Body of pancreas (tissue), 4 donors: ENCODE results near the gene KATNB1. TPM values are rescaled to one million over a fixed set of nuclear protein-coding genes. Genes with fewer than 3 reads are reported as not detected.

ENCODE experiments used
- ATAC-seq: fragments of 150-250 bp; one replicate; pipeline ENCODE4 v1.9.1; 2016
- DNase-seq, 4 donors: peaks; one replicate each; pipeline ENCODE4 v3.0.0-alpha.2; 2019
- H3K27ac ChIP-seq, 4 donors: fragments of 200-600 bp; sonication (generic); 1 replicate in 3 of 4; 2 replicates in 1 of 4; pipeline versions ENCODE4 v1.5.1 to v1.6.1; 2016 to 2019; ENCODE audit warnings: mild to moderate bottlenecking in 1 of 4, mixed read lengths in 1 of 4, moderate library complexity in 1 of 4
- H3K27me3 ChIP-seq, 2 donors: fragments of 200-600 bp; sonication (generic); one replicate each; pipeline ENCODE4 v1.6.0; 2016; ENCODE audit warnings: mild to moderate bottlenecking in 1 of 2
- H3K36me3 ChIP-seq, 2 donors: fragments of 200-600 bp; sonication (generic); replicated peaks in 1 of 2; 2 replicates each; pipeline ENCODE4 v1.5.1; 2016; ENCODE audit warnings: low read depth in 2 of 2; ENCODE audit not compliant: insufficient read depth in 1 of 2
- H3K4me1 ChIP-seq: fragments of 200-600 bp; sonication (generic); one replicate; pipeline ENCODE4 v1.6.0; 2016
- H3K4me3 ChIP-seq, 2 donors: fragments of 200-600 bp; sonication (generic); 1 replicate in 1 of 2; 2 replicates in 1 of 2; pipeline ENCODE4 v1.5.1; 2016 to 2019
- H3K9me3 ChIP-seq, 3 donors: fragments of 200-600 bp; sonication (generic); 1 replicate in 2 of 3; 2 replicates in 1 of 3; pipeline ENCODE4 v1.5.1; 2016
- POLR2A ChIP-seq, 3 donors: fragments of 450-650 bp; IDR thresholded peaks; one replicate each; pipeline ENCODE4 v1.6.1; 2016; ENCODE audit warnings: antibody characterized with exemption in 3 of 3, mild to moderate bottlenecking in 2 of 3
- WGBS, 2 donors: methylation state at CpG; one replicate each; pipeline ENCODE4 v1.1.5; 2017; 5-methylcytosine and 5-hydroxymethylcytosine counted together
- intact Hi-C: fragments of 100-400 bp; cut with DNase I; formaldehyde crosslinking; loops from one replicate; pipeline ENCODE4 v1.15.1; 2023
- total RNA-seq, 2 donors: library from RNA; depleted of rRNA; stranded (reverse); fragments of >200 nt; gene quantifications; one replicate each; pipeline ENCODE4 v1.1.0, GENCODE V29; 2016
- TF ChIP-seq, protein P1 (sequence below), 7 experiments: fragments of 450-650 bp in 4 of 7; fragments of 200-600 bp in 3 of 7; sonication (generic) in 3 of 7; IDR thresholded peaks; one replicate each; pipeline ENCODE4 v1.5.1; 2016 to 2019; ENCODE audit warnings: antibody characterized with exemption in 7 of 7

The KATNB1 gene
- total RNA-seq, 2 donors from 2014 or later, result 13.7 to 14.2 TPM

- H3K9me3 ChIP-seq, result no peaks in the 10 kb centered on the region
- DNase-seq (no peak), ATAC-seq (peak; percentile 49)
- H3K36me3 ChIP-seq, result peaks cover 0 to 19% of the 10 kb centered on the region in 2 donors
- TF ChIP-seq POLR2A (IDR thresholded peaks at IDR 0.05), result no peak
- TF ChIP-seq, protein P1, sequence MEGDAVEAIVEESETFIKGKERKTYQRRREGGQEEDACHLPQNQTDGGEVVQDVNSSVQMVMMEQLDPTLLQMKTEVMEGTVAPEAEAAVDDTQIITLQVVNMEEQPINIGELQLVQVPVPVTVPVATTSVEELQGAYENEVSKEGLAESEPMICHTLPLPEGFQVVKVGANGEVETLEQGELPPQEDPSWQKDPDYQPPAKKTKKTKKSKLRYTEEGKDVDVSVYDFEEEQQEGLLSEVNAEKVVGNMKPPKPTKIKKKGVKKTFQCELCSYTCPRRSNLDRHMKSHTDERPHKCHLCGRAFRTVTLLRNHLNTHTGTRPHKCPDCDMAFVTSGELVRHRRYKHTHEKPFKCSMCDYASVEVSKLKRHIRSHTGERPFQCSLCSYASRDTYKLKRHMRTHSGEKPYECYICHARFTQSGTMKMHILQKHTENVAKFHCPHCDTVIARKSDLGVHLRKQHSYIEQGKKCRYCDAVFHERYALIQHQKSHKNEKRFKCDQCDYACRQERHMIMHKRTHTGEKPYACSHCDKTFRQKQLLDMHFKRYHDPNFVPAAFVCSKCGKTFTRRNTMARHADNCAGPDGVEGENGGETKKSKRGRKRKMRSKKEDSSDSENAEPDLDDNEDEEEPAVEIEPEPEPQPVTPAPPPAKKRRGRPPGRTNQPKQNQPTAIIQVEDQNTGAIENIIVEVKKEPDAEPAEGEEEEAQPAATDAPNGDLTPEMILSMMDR (IDR thresholded peaks at IDR 0.05), result no peak
- no peaks in the 10 kb centered on the region for H3K27me3 ChIP-seq
- H3K4me1 ChIP-seq, result no peaks in the 10 kb centered on the region
- H3K27ac ChIP-seq, result peak overlapping the region in 1 of 4 donors; percentile 3
- intact Hi-C loops, result no loop called here
- H3K4me3 ChIP-seq, result no peak overlapping the region
- 73 to 95% methylated on average over 4 to 5 of the region's 6 CpGs for WGBS, 2 donors
These were observed 29.0 kb downstream of the KATNB1 start for GRCh38 chr16:57764341-57765159.

- no peaks in the 10 kb centered on the region for H3K27me3 ChIP-seq
- no peak for DNase-seq
These were observed 29.7 kb downstream of the KATNB1 start for GRCh38 chr16:57765160-57765728.

DNA sequence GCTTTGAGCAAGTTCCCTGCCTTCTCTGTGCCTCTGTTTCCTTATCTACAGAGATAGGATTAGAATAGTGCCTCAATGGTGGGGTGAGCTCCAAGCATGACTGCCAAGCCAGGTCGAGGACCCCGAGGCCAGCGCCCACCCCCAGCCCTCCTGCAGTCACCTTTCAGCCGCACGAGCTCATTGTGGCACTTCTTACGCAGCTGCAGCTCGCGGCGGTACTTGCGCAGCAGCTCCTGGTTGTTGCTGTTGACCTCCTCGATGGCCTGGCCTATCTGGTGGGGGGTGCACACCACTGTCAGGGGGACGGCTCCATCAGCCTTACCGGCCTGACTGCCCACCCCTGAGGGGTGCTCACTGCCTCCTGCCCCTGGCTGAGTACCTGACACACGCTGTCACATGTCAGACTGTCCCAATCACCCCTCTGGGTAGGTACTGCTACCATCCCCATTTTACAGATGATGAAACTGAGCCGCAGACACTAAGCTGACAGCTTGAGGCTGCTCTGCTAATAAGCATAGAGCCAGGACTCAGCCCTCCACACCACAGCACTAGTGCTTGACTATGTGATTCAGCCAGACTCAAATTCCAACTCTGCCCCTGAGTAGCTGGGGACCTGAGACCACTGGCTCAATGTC is 31.3 kb downstream of the KATNB1 start:
- ATAC-seq, result no peak
- Histone ChIP-seq H3K27me3 (no peaks in the 10 kb centered on the region), H3K27ac (no peak overlapping the region), H3K4me3 (no peak overlapping the region), H3K9me3 (no peaks in the 10 kb centered on the region), H3K4me1 (no peaks in the 10 kb centered on the region), H3K36me3 (peaks cover 0 to 18% of the 10 kb centered on the region in 2 donors)
- 80 to 89% methylated on average over 1 to 15 of the region's 15 CpGs for WGBS, 2 donors
- TF ChIP-seq POLR2A (IDR thresholded peaks at IDR 0.05), result no peak
- TF ChIP-seq, protein P1 (IDR thresholded peaks at IDR 0.05), result no peak
- intact Hi-C loops, result no loop called here
- DNase-seq, result no peak

More at GRCh38 chr16:57765160-57765728, 29.7 kb downstream of the KATNB1 start:
- intact Hi-C loops, result no loop called here
- ATAC-seq, result no peak
- no peak overlapping the region for H3K4me3 ChIP-seq
- H3K4me1 ChIP-seq, result no peaks in the 10 kb centered on the region
- H3K9me3 ChIP-seq, result no peaks in the 10 kb centered on the region
- peaks cover 0 to 19% of the 10 kb centered on the region in 2 donors for H3K36me3 ChIP-seq
- no peak overlapping the region for H3K27ac ChIP-seq
- no peak for TF ChIP-seq POLR2A (IDR thresholded peaks at IDR 0.05)
- TF ChIP-seq, protein P1 (IDR thresholded peaks at IDR 0.05), result no peak
- WGBS, 2 donors, result 89 to 96% methylated on average over 15 to 16 of the region's 17 CpGs

DNA sequence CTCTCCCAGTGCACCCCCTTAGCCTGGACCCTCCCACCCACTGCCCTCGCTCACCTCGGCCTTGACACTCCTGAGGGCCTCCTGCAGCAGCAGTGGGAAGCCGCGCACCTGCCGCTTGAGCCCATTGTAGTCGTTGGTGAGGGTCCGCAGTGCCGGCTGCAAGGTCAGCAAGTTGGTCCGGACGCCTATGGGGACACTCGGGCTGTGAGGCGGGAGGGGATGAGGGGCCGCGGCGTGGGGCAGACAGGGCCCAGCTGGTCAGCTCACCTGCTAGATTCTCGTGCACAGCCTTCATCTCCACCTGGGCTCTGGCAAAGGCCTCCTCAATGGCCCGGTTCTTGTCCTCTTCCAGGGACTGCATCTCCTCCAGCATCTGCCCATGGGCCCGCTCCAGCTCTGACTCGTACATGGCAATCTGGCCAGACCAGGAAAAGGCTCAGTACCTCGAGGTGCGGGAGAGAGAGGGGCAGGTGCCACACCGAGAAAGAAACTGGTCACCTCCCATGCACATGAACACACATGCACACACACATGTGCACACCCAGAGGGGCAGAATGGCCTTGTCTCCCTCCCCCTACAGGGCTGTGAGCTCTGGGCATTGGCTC is 34.1 kb downstream of the KATNB1 start:
- H3K4me3 ChIP-seq, result no peak overlapping the region
- peaks cover 0 to 18% of the 10 kb centered on the region in 2 donors for H3K36me3 ChIP-seq
- no peaks in the 10 kb centered on the region for H3K9me3 ChIP-seq
- DNase-seq, result no peak
- no peak for ATAC-seq
- 83 to 85% methylated on average over 18 to 22 of the region's 22 CpGs for WGBS, 2 donors
- no peak overlapping the region for H3K27ac ChIP-seq
- intact Hi-C loops, result no loop called here
- peaks cover 28% of the 10 kb centered on the region for H3K4me1 ChIP-seq
- H3K27me3 ChIP-seq, result no peaks in the 10 kb centered on the region
- no peak for TF ChIP-seq POLR2A (IDR thresholded peaks at IDR 0.05)
- TF ChIP-seq, protein P1 (IDR thresholded peaks at IDR 0.05), result no peak
